Measurements from ENCODE around the gene SLX9.
"Not testable (repeated sequence)": the region's sequence is repeated elsewhere in the genome, so short reads cannot be mapped to it uniquely, and the experiment has no call there.

The SLX9 gene

GRCh38 chr21:44972301-44972814 is 32.5 kb downstream of the SLX9 start:
- DNase-seq: no peak
- Mint-ChIP-seq H3K4me3 (no peak overlapping the region), H3K36me3 (ENCODE audit: low read depth) (peaks cover 16% of the 10 kb centered on the region), H3K9me3 (no peaks in the 10 kb centered on the region), H3K27ac (no peak overlapping the region), H3K4me1 (peaks cover 17% of the 10 kb centered on the region), H3K27me3 (no peaks in the 10 kb centered on the region)
- no peak for ATAC-seq

DNA sequence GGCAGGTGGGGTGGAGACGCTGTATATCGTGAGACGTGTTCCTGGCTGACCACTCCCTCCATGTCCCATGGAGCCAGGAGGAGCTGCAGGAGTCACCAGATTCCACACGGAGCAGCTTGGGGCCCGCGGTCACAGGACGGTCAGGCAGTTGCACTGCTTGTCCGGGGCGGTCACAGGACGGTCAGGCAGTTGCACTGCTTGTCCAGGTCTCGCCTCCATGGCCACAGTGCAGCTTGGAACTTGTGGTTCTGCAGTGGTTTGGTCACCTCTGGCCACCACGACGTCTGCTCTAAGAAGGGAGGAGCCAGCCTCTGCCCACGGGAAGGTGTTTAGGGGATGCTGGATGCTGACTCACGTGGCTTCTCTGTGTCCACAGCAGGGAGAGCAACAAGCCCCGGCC is 33.0 kb downstream of the SLX9 start:
- Mint-ChIP-seq H3K27ac (no peak overlapping the region), H3K9me3 (no peaks in the 10 kb centered on the region), H3K27me3 (no peaks in the 10 kb centered on the region), H3K36me3 (ENCODE audit: low read depth) (peaks cover 14% of the 10 kb centered on the region), H3K4me1 (peaks cover 15% of the 10 kb centered on the region), H3K4me3 (no peak overlapping the region)
- ATAC-seq: no peak
- no peak for DNase-seq

DNA sequence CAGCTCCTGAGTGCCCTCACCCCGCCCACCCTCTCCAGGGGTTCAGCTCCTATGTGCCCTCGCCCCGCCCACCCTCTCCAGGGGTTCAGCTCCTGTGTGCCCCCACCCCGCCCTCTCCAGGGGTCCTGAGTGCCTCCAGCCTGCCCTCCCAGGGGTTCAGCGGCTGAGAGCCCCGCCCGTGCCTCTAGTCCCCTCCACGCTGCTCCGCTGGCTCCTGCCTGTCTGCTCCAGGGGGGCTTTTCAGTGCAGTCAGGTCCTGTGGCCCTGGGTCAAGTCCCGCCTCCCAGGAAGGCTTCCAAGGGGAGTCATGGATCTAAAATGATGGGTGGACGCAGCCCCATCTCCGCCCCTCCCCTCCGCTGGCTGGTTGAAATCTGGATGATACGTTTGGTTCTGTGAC is 33.8 kb downstream of the SLX9 start:
- no peaks in the 10 kb centered on the region for H3K9me3 Mint-ChIP-seq
- H3K27ac Mint-ChIP-seq: no peak overlapping the region
- H3K27me3 Mint-ChIP-seq: no peaks in the 10 kb centered on the region
- H3K4me3 Mint-ChIP-seq: no peak overlapping the region
- peaks cover 10% of the 10 kb centered on the region for H3K4me1 Mint-ChIP-seq
- peaks cover 11% of the 10 kb centered on the region for H3K36me3 Mint-ChIP-seq (ENCODE audit: low read depth)
- DNase-seq (no peak), ATAC-seq (no peak)

DNA sequence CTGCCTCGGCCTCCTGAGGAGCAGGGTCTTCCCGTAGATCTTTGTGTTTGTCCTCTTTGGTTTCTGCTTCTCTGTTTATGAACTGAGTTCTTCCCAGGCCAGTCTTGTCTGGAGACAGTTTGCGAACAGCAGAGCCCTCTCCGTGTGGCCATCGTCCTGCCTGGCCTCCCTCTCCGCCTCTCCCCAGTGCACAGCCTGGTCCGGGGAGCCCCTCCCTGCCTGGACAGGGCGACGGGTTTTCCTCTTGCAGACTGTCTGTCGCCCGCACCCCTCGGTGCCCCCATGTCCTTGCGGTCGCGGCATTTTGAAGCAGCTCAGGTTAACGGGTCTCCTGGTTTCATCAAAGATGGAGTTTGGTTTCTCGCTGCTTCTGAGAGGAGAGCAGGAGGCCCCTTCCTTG is 34.8 kb downstream of the SLX9 start:
- no peaks in the 10 kb centered on the region for H3K9me3 Mint-ChIP-seq
- H3K27ac Mint-ChIP-seq: no peak overlapping the region
- peaks cover 6% of the 10 kb centered on the region for H3K36me3 Mint-ChIP-seq (ENCODE audit: low read depth)
- DNase-seq (no peak), ATAC-seq (no peak)
- no peak overlapping the region for H3K4me3 Mint-ChIP-seq
- no peaks in the 10 kb centered on the region for H3K27me3 Mint-ChIP-seq
- peaks cover 2% of the 10 kb centered on the region for H3K4me1 Mint-ChIP-seq

DNA sequence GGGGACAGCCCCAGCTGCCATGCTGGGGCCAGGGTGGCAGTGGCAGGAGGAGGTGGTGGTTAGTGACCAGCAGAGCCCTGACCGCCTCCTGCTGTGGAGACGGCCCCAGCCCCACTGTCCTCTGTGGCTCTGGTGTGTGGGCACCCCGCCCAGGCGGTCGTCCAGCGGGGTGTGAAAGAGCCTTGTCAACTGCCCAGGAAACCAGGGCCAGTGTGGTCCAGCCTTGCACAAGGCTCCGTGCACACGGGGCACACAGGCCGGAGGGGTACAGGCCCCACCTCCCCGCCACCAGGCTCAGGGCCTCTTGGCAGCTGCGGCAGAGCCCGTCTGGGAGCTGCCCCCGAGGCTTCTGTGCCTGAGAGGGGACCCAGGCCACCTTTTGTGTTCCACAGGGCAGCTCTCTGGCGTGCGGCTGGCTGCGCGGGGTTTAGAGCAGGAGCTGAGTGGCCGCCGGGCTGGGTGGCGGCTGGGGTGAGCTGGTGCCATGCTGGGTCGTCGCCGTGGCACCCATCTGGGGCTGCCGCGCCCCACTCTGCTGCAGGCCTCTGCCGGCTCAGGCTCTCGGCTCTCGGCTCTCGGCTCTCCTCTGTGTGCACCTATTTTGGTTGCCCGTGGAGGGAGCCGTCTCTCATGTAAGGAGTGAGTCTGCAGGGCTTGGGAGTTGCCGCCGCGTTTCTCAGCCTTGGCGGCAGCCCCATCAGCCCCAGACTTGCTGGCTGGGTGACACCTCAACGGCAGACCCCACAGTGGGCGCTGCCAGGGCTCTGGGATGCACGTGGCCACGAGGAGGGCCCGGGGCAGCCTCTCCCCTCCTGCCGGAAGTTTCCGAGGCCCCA is 36.1 kb downstream of the SLX9 start:
- H3K4me1 Mint-ChIP-seq: no peaks in the 10 kb centered on the region
- H3K36me3 Mint-ChIP-seq (ENCODE audit: low read depth): peaks cover 3% of the 10 kb centered on the region
- ATAC-seq (no peak), DNase-seq (no peak)
- H3K27me3 Mint-ChIP-seq: no peaks in the 10 kb centered on the region
- no peak overlapping the region for H3K27ac Mint-ChIP-seq
- no peaks in the 10 kb centered on the region for H3K9me3 Mint-ChIP-seq
- no peak overlapping the region for H3K4me3 Mint-ChIP-seq

GRCh38 chr21:44976556-44977393 is 36.9 kb downstream of the SLX9 start:
- H3K4me1 Mint-ChIP-seq; H3K36me3 Mint-ChIP-seq (ENCODE audit: low read depth); H3K27ac Mint-ChIP-seq; ATAC-seq; H3K4me3 Mint-ChIP-seq; H3K27me3 Mint-ChIP-seq; H3K9me3 Mint-ChIP-seq; DNase-seq: not testable (repeated sequence)

GRCh38 chr21:44977616-44978340 is 37.9 kb downstream of the SLX9 start:
- Mint-ChIP-seq H3K4me3 (no peak overlapping the region), H3K9me3 (no peaks in the 10 kb centered on the region), H3K27me3 (no peaks in the 10 kb centered on the region), H3K36me3 (ENCODE audit: low read depth) (peaks cover 3% of the 10 kb centered on the region), H3K4me1 (no peaks in the 10 kb centered on the region), H3K27ac (no peak overlapping the region)
- DNase-seq (no peak), ATAC-seq (no peak)

DNA sequence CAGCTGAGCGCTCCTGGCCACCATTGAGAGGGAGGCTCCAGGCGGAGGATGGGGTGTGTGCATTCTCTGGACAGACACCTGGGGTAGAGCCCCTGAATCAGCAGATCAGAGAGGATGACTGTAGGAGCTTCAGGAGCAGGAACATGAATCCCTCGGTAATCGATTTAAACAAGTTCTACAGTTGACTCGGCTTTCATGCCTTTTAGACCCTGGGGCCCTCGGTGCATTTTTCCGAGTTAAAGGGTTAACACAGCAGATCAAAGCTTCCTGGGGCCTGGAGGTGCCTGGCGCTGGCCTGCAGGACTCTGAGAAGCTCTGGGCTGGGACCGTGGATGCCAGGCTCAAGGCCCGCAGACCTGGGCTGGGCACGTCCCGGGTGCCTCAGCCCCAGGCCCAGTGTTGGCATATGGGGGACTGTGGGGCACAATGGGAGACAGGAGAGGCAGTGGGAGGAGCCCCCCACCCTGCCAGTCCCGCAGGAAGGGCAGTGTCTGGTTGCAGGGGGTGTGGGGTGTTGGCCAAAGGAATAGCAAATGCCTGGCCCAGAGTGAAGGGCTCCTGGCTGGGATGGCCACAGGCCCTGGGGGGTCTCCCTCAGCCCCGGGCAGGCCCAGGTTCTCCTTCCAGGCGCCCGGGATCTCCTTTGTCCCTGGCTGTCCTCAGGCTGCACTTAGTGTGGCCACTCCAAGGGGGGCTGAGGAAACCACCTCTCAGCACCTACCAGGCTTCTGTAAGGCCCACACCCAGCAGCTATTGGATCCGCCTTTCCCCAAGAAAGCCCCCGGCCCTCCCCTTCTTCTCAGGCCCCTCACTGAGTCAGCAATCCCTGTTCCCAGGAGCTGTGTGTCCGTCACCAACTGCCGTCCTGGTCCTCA is 40.1 kb downstream of the SLX9 start:
- Mint-ChIP-seq H3K27ac (no peak overlapping the region), H3K4me3 (no peak overlapping the region), H3K9me3 (no peaks in the 10 kb centered on the region), H3K36me3 (ENCODE audit: low read depth) (peaks cover 3% of the 10 kb centered on the region), H3K4me1 (no peaks in the 10 kb centered on the region), H3K27me3 (no peaks in the 10 kb centered on the region)
- DNase-seq (no peak), ATAC-seq (no peak)

GRCh38 chr21:44980562-44981489 is 41.0 kb downstream of the SLX9 start:
- Mint-ChIP-seq H3K36me3 (ENCODE audit: low read depth) (peaks cover 3% of the 10 kb centered on the region), H3K27ac (peak overlapping the region; percentile 38), H3K9me3 (no peaks in the 10 kb centered on the region), H3K4me3 (no peak overlapping the region), H3K4me1 (no peaks in the 10 kb centered on the region), H3K27me3 (no peaks in the 10 kb centered on the region)
- no peak for DNase-seq
- ATAC-seq: peak; percentile 5

DNA sequence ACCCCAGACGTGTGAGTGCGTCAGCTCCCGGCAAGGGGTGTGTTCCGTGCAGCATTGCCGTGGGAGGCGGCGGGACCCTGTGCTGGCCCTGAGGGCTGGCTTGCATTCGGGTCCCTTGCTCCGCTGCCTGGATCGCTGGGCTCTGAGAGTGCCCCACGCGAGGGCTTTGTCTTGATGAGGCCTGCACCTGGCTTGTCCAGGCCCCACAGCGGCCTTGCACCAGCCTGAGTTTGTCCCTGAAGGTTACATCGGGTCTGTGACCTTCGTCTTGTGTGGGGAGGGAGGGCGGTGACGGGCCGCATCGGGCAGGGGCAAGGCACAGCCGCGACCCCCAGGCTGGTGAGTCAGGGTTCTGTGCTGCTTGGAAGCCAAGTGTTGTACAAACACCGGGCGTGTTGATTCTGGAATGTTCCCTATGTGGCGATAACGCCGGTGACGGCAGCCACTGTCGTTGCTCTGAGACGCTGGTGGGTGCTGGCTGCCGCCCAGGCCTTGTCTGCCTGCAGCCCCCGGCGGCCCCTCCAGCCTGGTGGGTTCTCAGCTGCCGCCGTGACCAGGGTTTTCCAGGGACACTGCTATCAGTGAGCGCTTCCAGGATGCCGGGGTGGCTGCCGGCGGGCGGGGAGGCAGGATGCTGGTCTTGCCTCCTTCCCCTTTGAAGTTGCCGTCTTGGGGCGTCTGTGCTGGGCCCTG is 42.9 kb downstream of the SLX9 start:
- DNase-seq: no peak
- Mint-ChIP-seq H3K4me1 (no peaks in the 10 kb centered on the region), H3K36me3 (ENCODE audit: low read depth) (peaks cover 3% of the 10 kb centered on the region), H3K4me3 (no peak overlapping the region), H3K27ac (no peak overlapping the region), H3K27me3 (no peaks in the 10 kb centered on the region), H3K9me3 (no peaks in the 10 kb centered on the region)
- no peak for ATAC-seq

DNA sequence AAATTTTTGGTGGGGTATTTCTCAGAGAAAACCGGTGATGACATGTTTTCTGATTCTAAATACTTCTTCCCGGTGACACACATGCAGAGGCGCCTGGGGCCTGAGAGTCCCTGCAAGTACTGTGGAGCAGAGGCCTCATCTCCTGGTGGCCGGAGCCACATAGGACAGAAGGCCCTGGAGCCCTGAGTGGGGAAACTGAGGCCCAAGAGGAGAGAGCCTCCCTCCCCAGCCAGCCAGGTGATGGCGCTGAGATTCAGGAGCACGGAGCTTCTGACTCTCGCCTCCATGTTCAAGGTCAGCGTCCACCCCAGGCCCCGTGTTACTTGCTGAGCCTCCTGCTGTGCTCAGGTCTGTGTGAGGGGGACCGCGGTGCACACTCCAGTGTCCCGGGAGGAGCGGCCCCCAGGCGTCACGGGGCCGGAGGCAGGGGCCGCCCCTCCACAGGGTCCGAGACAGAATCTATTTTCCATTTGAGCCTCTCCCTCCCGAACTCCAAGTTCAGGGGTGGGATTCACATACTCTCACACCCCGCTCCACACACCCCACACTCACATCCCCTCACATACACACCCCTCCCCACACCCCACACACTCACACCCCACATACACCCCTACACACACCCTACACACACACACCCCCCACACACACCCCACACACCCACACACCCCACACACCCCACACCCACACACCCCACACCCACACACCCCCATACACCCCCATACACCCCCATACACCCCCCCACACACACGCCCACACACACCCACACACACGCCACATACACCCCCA is 43.8 kb downstream of the SLX9 start:
- H3K27me3 Mint-ChIP-seq: no peaks in the 10 kb centered on the region
- H3K36me3 Mint-ChIP-seq (ENCODE audit: low read depth): peaks cover 3% of the 10 kb centered on the region
- no peak overlapping the region for H3K4me3 Mint-ChIP-seq
- no peak for ATAC-seq
- no peak for DNase-seq
- no peak overlapping the region for H3K27ac Mint-ChIP-seq
- H3K9me3 Mint-ChIP-seq: no peaks in the 10 kb centered on the region
- no peaks in the 10 kb centered on the region for H3K4me1 Mint-ChIP-seq

DNA sequence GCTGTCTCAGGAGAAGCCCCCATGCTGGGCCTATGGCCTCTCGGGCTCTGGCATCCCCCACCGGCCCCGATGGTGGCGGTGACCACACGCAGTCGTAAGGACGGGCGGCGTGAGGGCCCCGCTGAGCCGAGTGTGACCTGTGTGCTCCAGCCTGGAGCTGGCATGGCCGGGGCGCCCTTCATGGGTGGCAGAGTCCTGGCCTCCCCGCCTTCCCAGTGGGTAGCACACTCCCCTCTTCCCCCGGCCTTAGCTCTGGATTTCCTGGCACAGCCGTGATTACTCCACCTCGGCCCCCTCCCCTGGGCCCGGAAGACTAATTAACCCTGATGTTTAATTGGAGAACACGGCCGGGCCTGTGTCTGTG is 44.6 kb downstream of the SLX9 start:
- no peak for DNase-seq
- Mint-ChIP-seq H3K27ac (no peak overlapping the region), H3K9me3 (no peaks in the 10 kb centered on the region), H3K4me1 (no peaks in the 10 kb centered on the region), H3K36me3 (ENCODE audit: low read depth) (no peaks in the 10 kb centered on the region), H3K27me3 (no peaks in the 10 kb centered on the region), H3K4me3 (no peak overlapping the region)
- peak; percentile 13 for ATAC-seq

All from activated naive CD8-positive, alpha-beta T cell treated with anti-CD3 and anti-CD28 coated beads, Interleukin-2, amount 50 U/mL, for 24 hours (primary cell).